CD4-positive, alpha-beta T cell treated with Interleukin-6 for 4 hours (primary cell): ENCODE measurements around the gene TM9SF3.
"Not testable (repeated sequence)": the region's sequence is repeated elsewhere in the genome, so short reads cannot be mapped to it uniquely, and the experiment has no call there.

Experiments
- DNase-seq: peaks from one replicate; pipeline ENCODE4 v3.0.0-alpha.2; 2020; ENCODE audit warnings: mixed read lengths

Gene TM9SF3

DNA sequence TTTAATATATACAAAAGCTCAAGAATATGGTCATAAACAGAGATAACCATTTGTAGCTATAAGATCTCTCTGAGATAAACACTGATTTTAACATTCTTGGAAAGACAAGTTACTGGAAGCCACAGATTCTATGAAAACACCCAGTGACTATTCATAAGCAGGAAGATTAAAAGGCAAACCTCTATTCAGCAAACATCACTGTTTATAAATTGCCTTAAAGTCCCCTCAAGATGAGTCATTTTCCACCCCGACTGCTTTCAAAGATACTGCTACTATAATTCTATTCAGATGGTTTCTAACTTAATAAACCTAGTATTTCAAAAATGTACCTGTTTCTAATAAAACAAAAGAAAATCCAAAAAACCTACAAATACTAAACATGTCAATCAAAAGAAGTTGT, 21.0 kb downstream of the TM9SF3 start:
- no peak for DNase-seq

- no peak for DNase-seq
These were observed 25.6 kb downstream of the TM9SF3 start for GRCh38 chr10:96560966-96561887.

DNA sequence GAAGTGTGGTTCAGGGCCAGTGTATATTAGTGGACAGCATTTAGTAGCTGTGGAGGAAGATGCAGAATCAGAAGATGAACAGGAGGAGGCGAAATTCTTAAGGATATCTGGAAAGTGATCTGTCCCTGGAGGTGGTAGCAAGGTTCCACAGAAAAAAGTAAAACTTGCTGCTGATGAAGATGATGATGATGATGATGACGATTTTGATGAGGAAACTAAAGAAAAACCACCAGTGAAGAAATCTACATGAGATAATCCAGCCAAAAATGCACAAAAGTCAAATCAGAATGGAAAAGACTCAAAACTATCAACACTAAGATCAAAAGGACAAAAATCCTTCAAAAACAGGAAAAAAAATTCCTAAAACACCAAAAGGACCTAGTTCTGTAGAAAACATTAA, 26.3 kb downstream of the TM9SF3 start:
- no peak for DNase-seq

DNA sequence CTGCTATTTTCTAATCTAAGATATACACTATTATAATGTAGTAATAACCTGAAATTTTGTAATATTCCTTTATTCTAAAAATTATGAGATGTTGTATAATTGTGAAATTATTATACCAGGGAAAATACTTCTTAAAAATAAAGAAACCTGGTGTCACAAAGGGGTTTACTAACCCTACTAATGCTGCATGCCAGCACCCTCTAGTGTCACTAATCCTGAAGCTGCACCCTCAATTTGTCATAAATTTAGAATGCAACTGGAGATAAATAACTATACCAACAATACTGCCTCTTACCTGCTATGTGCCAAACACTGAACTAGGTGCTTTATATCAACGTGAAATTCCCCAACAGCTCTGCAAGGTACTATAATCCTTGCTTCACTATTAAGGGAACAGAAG, 30.8 kb downstream of the TM9SF3 start:
- no peak for DNase-seq

GRCh38 chr10:96555330-96555729, 31.5 kb downstream of the TM9SF3 start:
- no peak for DNase-seq

GRCh38 chr10:96548589-96548988, 38.2 kb downstream of the TM9SF3 start:
- no peak for DNase-seq

- DNase-seq: not testable (repeated sequence)
These were observed 41.3 kb downstream of the TM9SF3 start for GRCh38 chr10:96545558-96545957.

DNA sequence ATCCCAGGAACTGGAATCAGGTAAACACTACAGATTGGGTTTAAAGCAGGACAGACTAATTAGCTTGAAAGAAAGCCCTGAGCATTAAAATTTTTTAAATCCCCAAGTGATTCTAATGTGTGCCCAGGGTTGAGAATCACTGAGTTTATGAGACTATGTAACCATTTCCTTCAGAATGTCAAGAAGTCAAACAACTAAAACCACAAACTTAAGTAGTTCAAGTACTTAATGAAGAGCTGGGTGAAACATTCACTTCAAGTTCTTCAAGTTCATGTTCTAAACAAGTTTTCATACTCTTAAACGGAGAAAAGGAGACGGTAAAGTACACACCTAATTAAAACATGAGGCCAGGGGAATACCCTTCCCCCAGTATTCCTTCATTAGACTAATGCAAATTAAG, 44.9 kb downstream of the TM9SF3 start:
- DNase-seq: no peak

DNA sequence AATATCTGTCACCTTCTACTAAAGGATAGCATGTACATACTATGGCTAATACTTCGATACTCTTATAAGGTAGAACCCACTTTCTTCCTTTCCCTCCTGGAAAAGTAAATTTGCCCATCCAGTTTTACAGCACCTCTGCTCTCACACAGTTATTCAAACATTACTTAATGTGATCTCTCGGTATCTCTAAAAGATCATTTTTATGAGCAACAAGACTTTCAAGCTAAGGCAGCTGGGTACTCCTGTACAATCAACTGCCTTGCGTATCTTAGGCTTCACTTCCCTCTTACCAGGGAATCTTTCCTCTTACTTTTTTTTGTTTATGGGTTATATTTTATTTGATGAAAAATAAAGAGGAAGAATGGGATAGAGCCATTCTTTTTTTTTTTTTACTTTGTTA, 46.6 kb downstream of the TM9SF3 start:
- no peak for DNase-seq

GRCh38 chr10:96538683-96539082, 48.1 kb downstream of the TM9SF3 start:
- DNase-seq: no peak

GRCh38 chr10:96536129-96536528, 50.7 kb downstream of the TM9SF3 start:
- DNase-seq: no peak

DNA sequence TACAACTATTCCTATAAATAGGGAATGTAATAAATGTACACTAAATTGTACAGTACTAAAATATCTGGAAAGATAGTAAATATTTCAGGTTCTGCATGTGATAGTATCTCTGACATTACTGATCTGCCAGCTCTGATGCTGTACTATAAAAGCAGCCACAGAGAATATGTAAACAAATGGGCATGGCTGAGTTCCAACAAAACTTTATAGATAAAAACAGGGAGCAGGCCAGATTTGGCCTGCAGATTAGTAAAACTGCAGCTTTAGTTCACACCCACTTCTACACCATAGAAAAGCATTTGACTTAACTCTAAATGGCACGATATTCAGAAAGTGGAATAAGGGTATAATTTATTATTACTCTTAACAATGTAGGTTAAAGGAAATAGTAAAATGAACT, 54.3 kb downstream of the TM9SF3 start:
- no peak for DNase-seq

DNA sequence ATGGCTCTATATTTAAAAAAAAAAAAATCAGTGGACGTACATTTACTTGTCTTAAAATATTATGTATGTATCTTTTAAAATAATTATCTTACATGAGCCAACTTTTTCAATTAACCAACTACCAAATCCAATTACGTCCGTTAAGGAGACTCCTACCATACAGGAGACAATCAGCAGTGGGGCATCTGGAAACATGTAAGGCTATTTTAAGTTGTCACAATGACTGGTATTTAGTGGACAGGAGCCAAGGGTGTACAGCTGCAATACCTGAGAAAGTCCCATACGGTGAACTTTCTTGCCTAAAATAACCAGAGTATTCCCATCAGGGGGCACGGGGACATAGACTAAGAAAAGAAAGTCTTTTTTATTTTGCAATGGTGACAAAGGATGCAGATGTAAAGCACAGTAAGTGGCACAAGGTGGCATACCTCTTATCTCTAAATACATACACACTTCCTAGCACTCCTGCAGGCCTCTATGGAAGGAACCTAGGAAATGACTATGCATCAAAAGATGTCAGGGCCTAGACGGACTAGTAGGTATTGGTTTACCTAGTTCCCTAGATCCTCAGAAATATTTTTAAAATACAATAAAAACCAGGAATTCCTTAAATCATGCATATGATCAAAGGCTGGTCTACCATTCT, 57.1 kb downstream of the TM9SF3 start:
- no peak for DNase-seq

DNA sequence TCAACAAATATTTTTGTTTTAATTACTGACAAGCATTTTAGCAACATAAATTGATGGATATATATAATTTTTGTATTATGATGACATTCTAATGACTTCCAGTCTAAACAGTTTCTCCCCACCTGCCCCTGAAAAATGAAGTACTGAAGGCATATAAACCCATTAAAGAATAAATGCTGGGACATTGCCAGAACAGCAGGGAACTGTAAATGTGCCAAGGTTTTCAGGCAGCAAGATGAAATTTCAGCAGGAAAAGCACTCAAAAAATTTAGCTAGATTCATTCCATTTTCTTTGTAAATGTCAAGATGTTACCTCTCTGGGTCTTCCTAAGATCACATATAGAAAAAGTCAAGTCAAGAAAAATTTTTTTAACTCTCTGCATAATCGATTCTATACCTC, 62.1 kb downstream of the TM9SF3 start:
- DNase-seq: no peak

DNA sequence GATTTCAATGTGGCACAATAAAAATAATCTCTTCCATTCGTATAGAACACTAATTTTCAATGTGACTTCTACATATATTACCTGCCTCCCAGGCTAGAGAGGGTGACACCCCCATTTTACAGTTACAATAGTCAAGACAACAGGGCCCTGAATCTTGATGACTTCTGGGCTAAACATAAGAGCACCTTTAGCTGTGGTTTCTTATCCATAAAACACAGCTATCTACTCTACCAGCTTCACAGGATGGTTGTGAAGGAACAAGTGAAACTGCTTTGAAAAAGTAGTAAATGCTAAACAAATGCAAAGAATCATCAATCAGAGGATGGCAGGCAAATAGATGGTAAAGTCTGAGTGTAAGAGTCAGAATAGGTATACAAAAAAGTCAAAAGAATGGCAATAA, 69.5 kb downstream of the TM9SF3 start:
- no peak for DNase-seq

DNA sequence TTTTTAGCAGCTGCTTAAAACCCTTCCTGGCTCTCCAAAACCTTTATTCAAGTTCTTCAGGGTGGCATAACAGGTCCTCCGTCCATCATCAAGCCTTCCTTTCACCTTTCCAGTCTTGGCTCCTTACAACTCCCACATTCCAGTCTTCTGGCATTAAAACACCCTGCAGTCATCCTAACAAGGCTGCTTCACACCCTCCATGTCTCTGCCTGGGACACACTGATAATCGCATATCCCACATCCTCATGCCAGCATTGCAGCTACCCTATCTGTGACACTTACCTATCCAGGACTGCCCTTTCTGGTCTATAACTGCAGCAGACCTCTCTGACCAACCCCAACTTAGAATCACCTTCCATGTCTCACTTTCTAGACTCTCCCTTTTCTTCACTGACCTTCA, 70.5 kb downstream of the TM9SF3 start:
- no peak for DNase-seq

DNA sequence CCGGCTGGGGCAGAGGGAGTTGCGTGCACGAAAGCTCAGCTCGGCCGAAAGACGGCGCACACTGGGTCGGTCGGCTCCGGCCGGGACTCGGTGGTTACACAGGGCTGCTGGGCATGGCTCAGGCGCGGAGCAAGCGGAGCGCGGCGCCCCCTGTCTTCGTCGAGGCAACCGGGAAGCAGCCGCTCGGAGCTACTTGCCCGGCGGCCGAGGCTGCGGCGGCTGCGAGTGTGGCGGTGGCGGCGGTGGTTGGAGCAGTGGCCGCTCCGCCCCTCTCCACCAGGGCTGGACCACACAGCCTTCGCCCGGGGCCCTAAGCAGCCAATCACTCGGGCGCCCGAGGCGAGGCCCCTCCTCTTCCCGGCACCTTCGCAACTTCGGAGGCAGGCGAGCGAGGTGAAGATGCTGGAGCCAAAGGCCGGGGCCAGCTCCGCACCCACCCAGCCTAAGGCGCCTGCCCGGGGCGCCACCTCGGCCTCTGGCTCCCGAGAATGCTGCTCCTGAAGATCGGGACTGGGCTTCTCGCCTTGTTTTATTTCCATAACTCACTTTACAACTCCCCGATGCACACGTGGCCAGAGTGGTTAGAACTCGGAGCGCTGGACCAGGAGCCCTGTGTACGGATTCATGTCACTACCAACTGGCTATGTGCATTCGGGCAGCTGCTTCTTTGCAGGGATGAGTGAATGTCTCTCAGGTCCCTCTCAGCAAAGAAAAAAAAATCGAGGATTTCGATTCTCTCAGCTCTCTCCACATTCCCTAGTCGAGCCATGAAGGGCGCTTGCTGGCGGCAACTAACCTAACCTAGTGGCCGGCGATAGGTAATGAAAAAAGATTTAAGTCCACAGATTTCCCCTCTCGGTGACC, 72.9 kb downstream of the TM9SF3 start, which contains the start of gene TLL2:
Gene TLL2 (minus strand): TSS at position 229 of the 864 bp plus-strand sequence. CDS start 241 bp downstream, outside the sequence.
- DNase-seq: peak; percentile 59

GRCh38 chr10:96513305-96513697, 73.5 kb downstream of the TM9SF3 start:
- peak; percentile 37 for DNase-seq

- peak; percentile 13 for DNase-seq
These were observed 74.1 kb downstream of the TM9SF3 start for GRCh38 chr10:96512524-96513304.

DNA sequence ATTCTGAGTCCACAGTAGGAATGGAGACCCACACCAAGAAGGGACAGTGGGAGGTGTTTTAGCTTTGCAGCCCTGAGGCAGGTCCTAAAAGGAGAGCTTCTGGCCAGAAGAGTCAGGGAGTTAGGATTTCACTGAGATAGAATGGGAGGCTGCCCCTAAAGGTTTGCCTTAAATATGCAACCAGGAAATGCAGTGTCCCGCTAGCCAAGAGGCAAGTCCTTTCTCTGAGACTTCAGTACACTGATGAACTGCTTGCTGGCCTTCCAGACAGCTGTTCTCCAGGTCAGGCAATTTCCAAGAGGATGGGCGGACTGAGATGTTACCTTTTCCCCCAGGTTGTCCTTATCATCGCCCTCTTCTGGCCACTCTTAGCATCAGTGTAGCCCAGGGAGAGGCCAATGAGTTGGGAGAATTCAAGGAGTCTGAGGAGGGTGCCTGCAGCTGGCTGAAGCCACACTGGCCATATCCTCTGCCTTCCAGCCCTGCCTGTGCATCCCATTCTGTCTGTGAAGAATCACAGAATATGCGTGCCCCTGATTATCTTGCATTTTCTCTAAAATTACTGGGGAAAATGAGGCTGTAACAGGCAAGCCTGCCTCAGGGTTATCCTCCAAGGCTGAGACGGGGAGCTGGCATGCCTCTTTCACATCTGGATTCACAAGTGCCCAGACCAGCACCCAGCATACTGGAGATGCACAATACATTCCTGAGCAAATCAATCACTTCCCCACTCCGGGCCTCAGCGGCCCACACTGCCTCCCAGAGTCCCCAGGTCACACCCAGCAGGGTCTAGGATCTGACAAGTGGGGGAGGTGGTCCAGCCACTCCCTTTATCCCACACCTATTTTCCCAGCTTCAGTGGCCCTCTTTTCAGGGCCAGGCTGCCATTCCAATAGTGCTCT, 75.5 kb downstream of the TM9SF3 start:
- DNase-seq: no peak

DNA sequence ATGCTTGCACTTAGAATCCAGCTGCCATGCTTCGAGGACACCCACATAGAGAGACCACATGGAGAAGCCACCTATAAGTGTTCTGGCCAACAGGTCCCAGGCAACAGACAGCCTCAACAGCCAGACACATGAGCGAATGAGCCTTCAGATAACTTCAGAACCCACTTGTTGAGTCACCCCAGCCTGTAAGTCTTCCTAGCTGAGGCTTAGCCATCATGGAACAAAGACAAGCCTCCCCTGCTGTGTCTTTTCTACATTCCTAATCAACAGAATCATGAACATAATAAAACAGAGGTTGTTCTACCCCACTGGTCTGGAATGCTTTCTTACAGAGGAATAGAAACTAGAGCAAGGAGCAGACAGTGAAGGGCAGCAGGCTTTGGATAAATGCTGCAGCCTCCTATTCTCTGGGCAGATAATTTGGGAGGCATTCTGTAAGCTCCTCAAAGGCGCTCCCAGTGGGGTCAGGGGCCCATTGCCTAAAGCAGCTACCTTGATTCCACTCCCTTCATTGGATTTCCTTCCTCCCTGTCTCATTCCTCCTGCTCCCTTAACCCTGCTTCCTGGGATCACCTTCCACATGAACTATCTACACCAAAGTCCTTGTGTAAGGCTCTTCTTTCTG, 77.7 kb downstream of the TM9SF3 start:
- no peak for DNase-seq
